GM21515 (cell line): Measurements from ENCODE around the gene PRRC2B.
A peak's percentile ranks its signal among the peaks of the same experiment; 100 is the strongest.
"Not testable (repeated sequence)": the region's sequence is repeated elsewhere in the genome, so short reads cannot be mapped to it uniquely, and the experiment has no call there.

Experiments
- ATAC-seq: cut with Tn5 transposase; IDR thresholded peaks from one replicate; pipeline ENCODE4 v1.9.1; 2021; ENCODE audit not compliant: unreplicated experiment

PRRC2B gene

GRCh38 chr9:131530920-131531832 lies 137.3 kb downstream of the PRRC2B start, which contains the start of gene UCK1:
UCK1 (minus strand) TSS chr9:131531263; CDS start chr9:131531174, 89 bp downstream.
- peak; percentile 61 for ATAC-seq

GRCh38 chr9:131534721-131535237 lies 140.9 kb downstream of the PRRC2B start:
- ATAC-seq = no peak

- no peak for ATAC-seq
Measured at GRCh38 chr9:131537946-131538345, 144.1 kb downstream of the PRRC2B start.

GRCh38 chr9:131539223-131539923 lies 145.5 kb downstream of the PRRC2B start:
- ATAC-seq = no peak

GRCh38 chr9:131543141-131543540 lies 149.3 kb downstream of the PRRC2B start:
- no peak for ATAC-seq

- ATAC-seq = no peak
Measured at GRCh38 chr9:131545003-131545785, 151.3 kb downstream of the PRRC2B start, which contains the start of gene PRRT1B. PRRT1B (plus strand) TSS chr9:131545523; CDS start chr9:131545616, 93 bp downstream.

- no peak for ATAC-seq
Measured at GRCh38 chr9:131545786-131546335, 152.0 kb downstream of the PRRC2B start.

- no peak for ATAC-seq
Measured at GRCh38 chr9:131546336-131547084, 152.6 kb downstream of the PRRC2B start.

GRCh38 chr9:131549186-131549585 lies 155.3 kb downstream of the PRRC2B start:
- ATAC-seq = not testable (repeated sequence)
